Measurements from ENCODE around the gene CCDC134.

CCDC134 gene

DNA sequence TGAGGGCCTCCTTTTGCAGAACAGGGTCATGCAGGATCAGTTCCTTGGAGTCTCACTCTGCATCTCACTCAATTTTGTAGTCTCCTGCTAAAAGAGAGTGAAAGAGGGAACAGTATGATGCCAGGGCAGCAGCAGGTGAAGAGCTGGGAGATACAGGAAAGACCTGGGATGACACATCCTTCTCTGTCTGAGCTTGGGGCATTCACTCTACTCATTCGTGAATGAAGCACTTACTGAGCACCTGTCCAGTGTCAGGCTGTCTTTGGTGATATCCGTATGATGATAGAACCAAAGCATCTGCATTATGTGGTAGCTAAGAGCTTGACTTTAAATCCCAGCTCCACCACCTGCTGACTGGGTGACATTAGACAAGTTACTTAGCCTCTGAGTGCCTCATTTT, 46.8 kb downstream of the CCDC134 start:
- TF ChIP-seq, protein P1, sequence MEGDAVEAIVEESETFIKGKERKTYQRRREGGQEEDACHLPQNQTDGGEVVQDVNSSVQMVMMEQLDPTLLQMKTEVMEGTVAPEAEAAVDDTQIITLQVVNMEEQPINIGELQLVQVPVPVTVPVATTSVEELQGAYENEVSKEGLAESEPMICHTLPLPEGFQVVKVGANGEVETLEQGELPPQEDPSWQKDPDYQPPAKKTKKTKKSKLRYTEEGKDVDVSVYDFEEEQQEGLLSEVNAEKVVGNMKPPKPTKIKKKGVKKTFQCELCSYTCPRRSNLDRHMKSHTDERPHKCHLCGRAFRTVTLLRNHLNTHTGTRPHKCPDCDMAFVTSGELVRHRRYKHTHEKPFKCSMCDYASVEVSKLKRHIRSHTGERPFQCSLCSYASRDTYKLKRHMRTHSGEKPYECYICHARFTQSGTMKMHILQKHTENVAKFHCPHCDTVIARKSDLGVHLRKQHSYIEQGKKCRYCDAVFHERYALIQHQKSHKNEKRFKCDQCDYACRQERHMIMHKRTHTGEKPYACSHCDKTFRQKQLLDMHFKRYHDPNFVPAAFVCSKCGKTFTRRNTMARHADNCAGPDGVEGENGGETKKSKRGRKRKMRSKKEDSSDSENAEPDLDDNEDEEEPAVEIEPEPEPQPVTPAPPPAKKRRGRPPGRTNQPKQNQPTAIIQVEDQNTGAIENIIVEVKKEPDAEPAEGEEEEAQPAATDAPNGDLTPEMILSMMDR (conservative IDR thresholded peaks at IDR 0.05) = no peak
- no peak for TF ChIP-seq ZFX (IDR thresholded peaks at IDR 0.05)
- H3K27ac ChIP-seq = no peak overlapping the region; the same call in 1 of the 2 replicates

DNA sequence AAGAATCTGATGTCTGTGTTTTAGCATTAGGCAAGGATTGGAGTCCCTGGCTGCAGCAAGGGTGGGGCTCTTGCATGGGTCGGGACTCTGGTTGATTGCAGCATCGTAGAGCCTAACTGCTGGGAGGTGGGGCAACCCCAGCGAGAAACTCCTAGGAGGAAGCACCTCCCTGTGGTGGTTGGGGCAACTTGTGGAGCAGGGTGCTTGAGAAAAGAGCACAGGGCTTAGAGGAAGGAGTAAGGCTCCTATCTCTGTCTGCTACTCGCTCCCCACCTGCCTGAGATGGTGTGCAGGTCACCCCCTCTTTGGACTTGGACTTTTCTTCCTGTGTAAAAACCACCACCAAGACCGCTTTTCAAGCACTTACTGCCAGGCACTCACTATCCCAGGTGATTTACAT, 48.0 kb downstream of the CCDC134 start:
- TF ChIP-seq ZFX (IDR thresholded peaks at IDR 0.05) = no peak
- TF ChIP-seq, protein P1 (conservative IDR thresholded peaks at IDR 0.05) = no peak
- H3K27ac ChIP-seq = no peak overlapping the region

DNA sequence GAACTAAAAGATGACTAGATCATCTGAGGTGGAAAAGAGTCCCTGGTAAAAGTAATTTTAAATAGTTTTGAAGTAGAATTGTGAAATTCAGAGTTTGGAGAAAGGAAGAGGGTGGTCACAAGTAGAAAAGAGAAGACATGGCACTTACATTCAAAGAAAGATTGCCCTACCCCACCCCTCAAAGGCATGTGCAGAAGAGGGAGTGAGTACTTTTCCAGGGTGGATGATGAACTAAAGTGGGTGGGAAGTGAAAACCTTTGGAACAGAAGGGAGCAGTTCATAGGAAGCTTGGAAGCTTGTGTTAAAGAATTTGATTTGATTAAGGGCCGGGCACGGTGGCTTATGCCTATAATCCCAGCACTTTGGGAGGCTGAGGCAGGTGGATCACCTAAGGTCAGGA, 56.0 kb downstream of the CCDC134 start:
- no peak overlapping the region for H3K27ac ChIP-seq
- TF ChIP-seq, protein P1 (conservative IDR thresholded peaks at IDR 0.05) = no peak
- no peak for TF ChIP-seq ZFX (IDR thresholded peaks at IDR 0.05)

DNA sequence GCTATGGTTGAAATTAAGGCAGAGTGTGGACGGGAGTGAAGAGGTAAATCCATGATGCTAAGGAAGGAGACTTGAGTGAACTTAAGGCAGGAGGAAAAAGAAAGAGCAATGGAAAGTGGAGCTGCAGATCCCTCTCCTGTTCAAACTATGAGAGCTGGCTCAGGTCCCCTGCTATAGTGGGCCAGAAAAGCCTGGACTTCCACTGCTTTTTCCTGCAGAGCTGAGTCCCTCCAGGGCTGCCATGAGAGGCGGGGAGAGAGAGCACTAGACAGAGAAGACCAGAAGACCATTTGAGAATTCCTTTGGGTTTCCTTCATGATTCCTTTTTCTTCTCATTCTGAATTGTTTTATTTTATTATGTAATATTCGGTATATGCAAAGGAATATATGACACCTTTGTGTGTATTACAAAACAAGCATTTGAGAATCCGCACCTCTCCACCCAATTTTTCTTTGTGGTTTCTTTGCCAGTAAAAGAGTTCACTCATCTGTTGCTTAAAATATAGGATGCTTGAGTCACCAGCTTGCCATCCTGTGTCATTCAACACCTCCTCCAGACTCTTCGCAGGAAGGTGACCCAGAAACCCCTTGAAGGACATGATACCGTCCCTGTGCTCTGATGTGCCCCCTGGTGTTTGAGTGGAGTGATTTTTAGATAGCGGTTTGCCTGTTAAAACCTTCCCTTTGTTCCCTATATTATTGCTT, 56.8 kb downstream of the CCDC134 start:
- TF ChIP-seq ZFX (IDR thresholded peaks at IDR 0.05) = no peak
- TF ChIP-seq, protein P1 (conservative IDR thresholded peaks at IDR 0.05) = no peak; the same call in 1 of the 2 replicates
- no peak overlapping the region for H3K27ac ChIP-seq

DNA sequence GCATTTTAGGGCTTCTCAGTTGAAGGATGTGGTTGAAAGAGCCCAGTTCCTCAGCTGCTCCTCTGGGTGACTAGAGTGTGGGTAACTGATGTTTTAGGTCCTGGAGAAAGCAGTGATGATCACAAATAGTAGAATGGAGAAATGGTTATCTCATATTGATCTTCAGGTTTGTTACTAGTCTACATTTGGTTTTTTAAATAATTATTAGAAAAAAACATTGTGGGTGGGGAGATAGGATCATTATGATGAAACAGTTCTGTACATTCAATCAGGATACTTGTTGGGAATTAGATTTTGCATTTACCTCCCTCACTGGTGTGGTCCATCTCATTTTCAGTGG, 57.4 kb downstream of the CCDC134 start:
- no peak overlapping the region for H3K27ac ChIP-seq
- no peak for TF ChIP-seq ZFX (IDR thresholded peaks at IDR 0.05)
- TF ChIP-seq, protein P1 (conservative IDR thresholded peaks at IDR 0.05) = no peak

DNA sequence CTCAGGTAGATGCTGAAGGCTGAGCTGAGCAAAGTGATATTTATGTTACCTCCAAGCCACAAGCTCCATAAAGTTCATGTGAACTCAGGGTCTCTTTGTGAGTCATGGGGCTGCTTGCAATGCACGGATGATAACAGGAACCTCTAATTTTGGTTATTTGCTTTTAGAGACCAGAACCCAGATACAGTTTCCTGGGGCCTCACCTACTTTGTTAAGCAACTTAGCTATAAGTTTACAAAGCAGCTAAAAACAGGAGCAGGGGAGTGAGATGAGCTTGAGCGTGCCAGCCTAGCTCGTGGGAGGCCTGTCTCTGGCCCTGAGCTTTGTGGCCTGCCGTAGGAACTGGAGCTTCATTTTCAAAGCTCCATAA, 61.7 kb downstream of the CCDC134 start:
- H3K27ac ChIP-seq = no peak overlapping the region
- TF ChIP-seq, protein P1 (conservative IDR thresholded peaks at IDR 0.05) = no peak
- TF ChIP-seq ZFX (IDR thresholded peaks at IDR 0.05) = no peak

DNA sequence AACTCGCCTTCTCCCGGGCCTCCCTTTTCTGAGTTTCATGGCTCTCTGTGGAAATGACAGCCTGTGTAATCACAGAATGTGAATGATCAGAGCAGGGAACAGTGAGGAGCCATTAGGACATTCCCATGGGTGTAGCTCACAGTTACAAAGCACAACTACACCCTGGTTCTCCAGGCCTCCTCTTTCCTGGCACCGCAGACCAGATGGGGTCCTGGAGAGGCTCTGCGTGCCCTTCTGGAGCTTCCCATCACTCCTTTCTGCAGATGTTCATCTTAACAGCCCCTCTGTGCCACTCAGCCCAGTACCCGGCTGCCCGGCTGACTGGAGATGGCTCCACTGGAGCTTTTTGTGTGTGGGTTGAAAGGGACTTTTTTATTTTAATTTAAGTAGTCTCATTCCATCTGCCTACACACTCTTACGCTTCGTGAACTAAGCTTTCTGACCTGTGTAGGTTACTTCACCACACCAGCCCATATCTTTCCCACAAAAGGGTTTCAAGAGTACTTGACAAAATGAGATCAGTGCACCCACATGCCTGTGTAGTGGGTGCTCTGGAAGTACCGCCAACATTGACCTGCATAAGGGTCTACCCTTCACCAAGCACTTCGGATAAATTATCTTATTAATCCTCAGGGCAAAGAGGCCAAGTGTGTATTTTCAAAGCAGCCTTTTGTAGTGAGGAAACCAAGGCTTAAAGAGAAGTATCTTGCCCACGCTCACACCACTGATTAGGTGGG, 62.2 kb downstream of the CCDC134 start:
- TF ChIP-seq ZFX (IDR thresholded peaks at IDR 0.05) = no peak
- TF ChIP-seq, protein P1 (conservative IDR thresholded peaks at IDR 0.05) = no peak
- H3K27ac ChIP-seq = no peak overlapping the region
